GM23338 (cell line): Measurements from ENCODE around the gene ZNF469.

Experiments
- CREB1 ChIP-seq: fragments of 250-450 bp; sonication (Bioruptor Pico); IDR thresholded peaks from 2 replicates; pipeline ENCODE4 v1.5.0; 2020; ENCODE audit warnings: low read depth, mild to moderate bottlenecking, moderate library complexity
- EZH2 ChIP-seq: fragments of 200-600 bp; sonication (generic); IDR thresholded peaks from one replicate; pipeline ENCODE4 v1.8.0; 2017; ENCODE audit warnings: antibody characterized with exemption, mild to moderate bottlenecking, low read depth; ENCODE audit not compliant: unreplicated experiment
- EZH2phosphoT487 ChIP-seq: fragments of 200-600 bp; sonication (generic); IDR thresholded peaks from one replicate; pipeline ENCODE4 v1.8.1; 2018; ENCODE audit warnings: antibody characterized with exemption; ENCODE audit not compliant: unreplicated experiment
- JUNB ChIP-seq: IDR thresholded peaks from one replicate; pipeline ENCODE4 v1.6.1; 2016; ENCODE audit warnings: antibody characterized with exemption; ENCODE audit not compliant: unreplicated experiment
- NANOG ChIP-seq: IDR thresholded peaks from 2 replicates; pipeline ENCODE4 v1.6.1; 2016; ENCODE audit warnings: antibody characterized with exemption, borderline replicate concordance
- POLR2AphosphoS5 ChIP-seq: IDR thresholded peaks from 2 replicates; pipeline ENCODE4 v1.6.1; 2016; ENCODE audit warnings: antibody characterized with exemption, low read depth
- STAT1 ChIP-seq: IDR thresholded peaks from one replicate; pipeline ENCODE4 v1.6.1; 2016; ENCODE audit warnings: antibody characterized with exemption; ENCODE audit not compliant: unreplicated experiment
- ZNF114 ChIP-seq: fragments of 250-450 bp; sonication (Bioruptor Pico); IDR thresholded peaks from 2 replicates; pipeline ENCODE4 v1.5.0; 2020; ENCODE audit warnings: mild to moderate bottlenecking, moderate library complexity
- TF ChIP-seq, protein P1 (sequence below), 2 experiments: fragments of 200-600 bp in 1 of 2; sonication (generic) in 1 of 2; conservative IDR thresholded peaks; 2 replicates each; pipeline versions ENCODE4 v1.5.1 to v1.6.1; 2016 to 2017; ENCODE audit warnings: antibody characterized with exemption in 2 of 2, low read depth in 2 of 2, mild to moderate bottlenecking in 2 of 2, moderate library complexity in 1 of 2
- TF ChIP-seq, protein P2 (sequence below): IDR thresholded peaks from one replicate; pipeline ENCODE4 v1.6.1; 2018; ENCODE audit warnings: antibody characterized with exemption; ENCODE audit not compliant: unreplicated experiment
- TF ChIP-seq, protein P3 (sequence below): IDR thresholded peaks from 2 replicates; pipeline ENCODE4 v1.6.1; 2016; ENCODE audit warnings: antibody characterized with exemption
- TF ChIP-seq, protein P4 (sequence below): fragments of 250-450 bp; sonication (Bioruptor Pico); IDR thresholded peaks from 2 replicates; pipeline ENCODE4 v1.5.0; 2020; ENCODE audit warnings: mild to moderate bottlenecking, moderate library complexity

DNA sequence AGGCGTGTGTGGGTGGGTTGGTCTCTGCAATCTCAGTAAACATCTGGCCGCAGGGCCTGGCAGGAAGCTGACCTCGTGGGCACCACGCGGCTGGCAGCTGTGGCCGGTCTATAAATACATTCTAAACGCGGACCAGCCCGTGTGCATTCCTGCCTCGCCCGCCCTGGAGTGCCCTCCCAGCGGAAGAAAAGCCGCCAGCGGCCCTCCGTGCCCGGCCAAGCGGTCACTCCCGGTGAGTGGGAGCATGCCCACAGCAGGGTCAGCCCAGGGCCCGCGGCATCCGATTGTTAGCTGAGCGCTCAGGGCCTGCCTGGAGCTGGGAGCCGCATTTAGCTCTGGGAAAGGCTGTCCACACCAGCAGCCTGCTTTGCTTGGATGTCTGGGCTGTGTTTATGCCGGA lies 10.3 kb downstream of the ZNF469 start:
- TF ChIP-seq, protein P1, sequence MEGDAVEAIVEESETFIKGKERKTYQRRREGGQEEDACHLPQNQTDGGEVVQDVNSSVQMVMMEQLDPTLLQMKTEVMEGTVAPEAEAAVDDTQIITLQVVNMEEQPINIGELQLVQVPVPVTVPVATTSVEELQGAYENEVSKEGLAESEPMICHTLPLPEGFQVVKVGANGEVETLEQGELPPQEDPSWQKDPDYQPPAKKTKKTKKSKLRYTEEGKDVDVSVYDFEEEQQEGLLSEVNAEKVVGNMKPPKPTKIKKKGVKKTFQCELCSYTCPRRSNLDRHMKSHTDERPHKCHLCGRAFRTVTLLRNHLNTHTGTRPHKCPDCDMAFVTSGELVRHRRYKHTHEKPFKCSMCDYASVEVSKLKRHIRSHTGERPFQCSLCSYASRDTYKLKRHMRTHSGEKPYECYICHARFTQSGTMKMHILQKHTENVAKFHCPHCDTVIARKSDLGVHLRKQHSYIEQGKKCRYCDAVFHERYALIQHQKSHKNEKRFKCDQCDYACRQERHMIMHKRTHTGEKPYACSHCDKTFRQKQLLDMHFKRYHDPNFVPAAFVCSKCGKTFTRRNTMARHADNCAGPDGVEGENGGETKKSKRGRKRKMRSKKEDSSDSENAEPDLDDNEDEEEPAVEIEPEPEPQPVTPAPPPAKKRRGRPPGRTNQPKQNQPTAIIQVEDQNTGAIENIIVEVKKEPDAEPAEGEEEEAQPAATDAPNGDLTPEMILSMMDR (conservative IDR thresholded peaks at IDR 0.05; ENCODE audit: low read depth in 2 of 2): no peak
- TF ChIP-seq, protein P2, sequence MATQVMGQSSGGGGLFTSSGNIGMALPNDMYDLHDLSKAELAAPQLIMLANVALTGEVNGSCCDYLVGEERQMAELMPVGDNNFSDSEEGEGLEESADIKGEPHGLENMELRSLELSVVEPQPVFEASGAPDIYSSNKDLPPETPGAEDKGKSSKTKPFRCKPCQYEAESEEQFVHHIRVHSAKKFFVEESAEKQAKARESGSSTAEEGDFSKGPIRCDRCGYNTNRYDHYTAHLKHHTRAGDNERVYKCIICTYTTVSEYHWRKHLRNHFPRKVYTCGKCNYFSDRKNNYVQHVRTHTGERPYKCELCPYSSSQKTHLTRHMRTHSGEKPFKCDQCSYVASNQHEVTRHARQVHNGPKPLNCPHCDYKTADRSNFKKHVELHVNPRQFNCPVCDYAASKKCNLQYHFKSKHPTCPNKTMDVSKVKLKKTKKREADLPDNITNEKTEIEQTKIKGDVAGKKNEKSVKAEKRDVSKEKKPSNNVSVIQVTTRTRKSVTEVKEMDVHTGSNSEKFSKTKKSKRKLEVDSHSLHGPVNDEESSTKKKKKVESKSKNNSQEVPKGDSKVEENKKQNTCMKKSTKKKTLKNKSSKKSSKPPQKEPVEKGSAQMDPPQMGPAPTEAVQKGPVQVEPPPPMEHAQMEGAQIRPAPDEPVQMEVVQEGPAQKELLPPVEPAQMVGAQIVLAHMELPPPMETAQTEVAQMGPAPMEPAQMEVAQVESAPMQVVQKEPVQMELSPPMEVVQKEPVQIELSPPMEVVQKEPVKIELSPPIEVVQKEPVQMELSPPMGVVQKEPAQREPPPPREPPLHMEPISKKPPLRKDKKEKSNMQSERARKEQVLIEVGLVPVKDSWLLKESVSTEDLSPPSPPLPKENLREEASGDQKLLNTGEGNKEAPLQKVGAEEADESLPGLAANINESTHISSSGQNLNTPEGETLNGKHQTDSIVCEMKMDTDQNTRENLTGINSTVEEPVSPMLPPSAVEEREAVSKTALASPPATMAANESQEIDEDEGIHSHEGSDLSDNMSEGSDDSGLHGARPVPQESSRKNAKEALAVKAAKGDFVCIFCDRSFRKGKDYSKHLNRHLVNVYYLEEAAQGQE: no peak
- TF ChIP-seq CREB1 (CRISPR knock-in tag) (no peak), EZH2 (no peak), JUNB (no peak), POLR2AphosphoS5 (no peak), EZH2phosphoT487 (no peak), NANOG (no peak), ZNF114 (no peak), STAT1 (no peak)
- TF ChIP-seq, protein P3, sequence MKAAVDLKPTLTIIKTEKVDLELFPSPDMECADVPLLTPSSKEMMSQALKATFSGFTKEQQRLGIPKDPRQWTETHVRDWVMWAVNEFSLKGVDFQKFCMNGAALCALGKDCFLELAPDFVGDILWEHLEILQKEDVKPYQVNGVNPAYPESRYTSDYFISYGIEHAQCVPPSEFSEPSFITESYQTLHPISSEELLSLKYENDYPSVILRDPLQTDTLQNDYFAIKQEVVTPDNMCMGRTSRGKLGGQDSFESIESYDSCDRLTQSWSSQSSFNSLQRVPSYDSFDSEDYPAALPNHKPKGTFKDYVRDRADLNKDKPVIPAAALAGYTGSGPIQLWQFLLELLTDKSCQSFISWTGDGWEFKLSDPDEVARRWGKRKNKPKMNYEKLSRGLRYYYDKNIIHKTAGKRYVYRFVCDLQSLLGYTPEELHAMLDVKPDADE: no peak
- TF ChIP-seq, protein P4, sequence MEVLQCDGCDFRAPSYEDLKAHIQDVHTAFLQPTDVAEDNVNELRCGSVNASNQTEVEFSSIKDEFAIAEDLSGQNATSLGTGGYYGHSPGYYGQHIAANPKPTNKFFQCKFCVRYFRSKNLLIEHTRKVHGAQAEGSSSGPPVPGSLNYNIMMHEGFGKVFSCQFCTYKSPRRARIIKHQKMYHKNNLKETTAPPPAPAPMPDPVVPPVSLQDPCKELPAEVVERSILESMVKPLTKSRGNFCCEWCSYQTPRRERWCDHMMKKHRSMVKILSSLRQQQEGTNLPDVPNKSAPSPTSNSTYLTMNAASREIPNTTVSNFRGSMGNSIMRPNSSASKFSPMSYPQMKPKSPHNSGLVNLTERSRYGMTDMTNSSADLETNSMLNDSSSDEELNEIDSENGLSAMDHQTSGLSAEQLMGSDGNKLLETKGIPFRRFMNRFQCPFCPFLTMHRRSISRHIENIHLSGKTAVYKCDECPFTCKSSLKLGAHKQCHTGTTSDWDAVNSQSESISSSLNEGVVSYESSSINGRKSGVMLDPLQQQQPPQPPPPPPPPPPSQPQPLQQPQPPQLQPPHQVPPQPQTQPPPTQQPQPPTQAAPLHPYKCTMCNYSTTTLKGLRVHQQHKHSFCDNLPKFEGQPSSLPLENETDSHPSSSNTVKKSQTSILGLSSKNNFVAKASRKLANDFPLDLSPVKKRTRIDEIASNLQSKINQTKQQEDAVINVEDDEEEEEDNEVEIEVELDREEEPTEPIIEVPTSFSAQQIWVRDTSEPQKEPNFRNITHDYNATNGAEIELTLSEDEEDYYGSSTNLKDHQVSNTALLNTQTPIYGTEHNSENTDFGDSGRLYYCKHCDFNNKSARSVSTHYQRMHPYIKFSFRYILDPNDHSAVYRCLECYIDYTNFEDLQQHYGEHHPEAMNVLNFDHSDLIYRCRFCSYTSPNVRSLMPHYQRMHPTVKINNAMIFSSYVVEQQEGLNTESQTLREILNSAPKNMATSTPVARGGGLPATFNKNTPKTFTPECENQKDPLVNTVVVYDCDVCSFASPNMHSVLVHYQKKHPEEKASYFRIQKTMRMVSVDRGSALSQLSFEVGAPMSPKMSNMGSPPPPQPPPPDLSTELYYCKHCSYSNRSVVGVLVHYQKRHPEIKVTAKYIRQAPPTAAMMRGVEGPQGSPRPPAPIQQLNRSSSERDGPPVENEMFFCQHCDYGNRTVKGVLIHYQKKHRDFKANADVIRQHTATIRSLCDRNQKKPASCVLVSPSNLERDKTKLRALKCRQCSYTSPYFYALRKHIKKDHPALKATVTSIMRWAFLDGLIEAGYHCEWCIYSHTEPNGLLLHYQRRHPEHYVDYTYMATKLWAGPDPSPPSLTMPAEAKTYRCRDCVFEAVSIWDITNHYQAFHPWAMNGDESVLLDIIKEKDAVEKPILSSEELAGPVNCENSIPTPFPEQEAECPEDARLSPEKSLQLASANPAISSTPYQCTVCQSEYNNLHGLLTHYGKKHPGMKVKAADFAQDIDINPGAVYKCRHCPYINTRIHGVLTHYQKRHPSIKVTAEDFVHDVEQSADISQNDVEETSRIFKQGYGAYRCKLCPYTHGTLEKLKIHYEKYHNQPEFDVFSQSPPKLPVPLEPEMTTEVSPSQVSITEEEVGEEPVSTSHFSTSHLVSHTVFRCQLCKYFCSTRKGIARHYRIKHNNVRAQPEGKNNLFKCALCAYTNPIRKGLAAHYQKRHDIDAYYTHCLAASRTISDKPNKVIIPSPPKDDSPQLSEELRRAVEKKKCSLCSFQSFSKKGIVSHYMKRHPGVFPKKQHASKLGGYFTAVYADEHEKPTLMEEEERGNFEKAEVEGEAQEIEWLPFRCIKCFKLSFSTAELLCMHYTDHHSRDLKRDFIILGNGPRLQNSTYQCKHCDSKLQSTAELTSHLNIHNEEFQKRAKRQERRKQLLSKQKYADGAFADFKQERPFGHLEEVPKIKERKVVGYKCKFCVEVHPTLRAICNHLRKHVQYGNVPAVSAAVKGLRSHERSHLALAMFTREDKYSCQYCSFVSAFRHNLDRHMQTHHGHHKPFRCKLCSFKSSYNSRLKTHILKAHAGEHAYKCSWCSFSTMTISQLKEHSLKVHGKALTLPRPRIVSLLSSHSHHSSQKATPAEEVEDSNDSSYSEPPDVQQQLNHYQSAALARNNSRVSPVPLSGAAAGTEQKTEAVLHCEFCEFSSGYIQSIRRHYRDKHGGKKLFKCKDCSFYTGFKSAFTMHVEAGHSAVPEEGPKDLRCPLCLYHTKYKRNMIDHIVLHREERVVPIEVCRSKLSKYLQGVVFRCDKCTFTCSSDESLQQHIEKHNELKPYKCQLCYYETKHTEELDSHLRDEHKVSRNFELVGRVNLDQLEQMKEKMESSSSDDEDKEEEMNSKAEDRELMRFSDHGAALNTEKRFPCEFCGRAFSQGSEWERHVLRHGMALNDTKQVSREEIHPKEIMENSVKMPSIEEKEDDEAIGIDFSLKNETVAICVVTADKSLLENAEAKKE (CRISPR knock-in tag): no peak
